ENCODE measurements around the gene TMPRSS7. TPM values are rescaled to one million over a fixed set of nuclear protein-coding genes. Genes with fewer than 3 reads are reported as not detected.

TMPRSS7 gene
- total RNA-seq, 2 donors from 2014 or later = not detected

DNA sequence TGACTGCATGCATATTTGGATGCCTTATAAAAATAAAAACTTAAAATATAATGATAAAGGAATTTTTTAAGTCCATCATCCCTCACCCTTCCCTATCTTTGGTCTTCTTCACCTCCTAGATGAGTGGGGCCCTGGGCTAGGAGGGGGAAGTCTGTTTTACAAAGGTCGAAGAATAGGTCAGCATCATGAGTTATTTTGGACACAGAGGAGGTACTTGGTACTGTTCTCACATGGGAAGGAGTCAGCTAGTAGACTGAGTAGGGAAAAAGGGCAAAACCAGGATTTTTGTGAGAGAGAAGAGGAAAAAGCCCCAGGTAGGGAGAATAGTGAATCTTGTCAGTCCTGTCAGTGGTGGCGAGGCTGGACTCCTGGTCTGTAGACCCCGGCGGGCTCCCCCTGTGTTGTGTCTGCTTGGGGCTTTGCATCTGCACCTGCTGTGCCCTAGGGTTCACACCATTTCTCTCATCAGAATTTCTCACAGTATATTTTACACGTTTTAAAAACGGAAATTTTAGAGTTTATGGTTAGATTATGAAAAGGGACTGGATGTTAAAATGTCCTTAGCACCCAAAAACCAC lies 81.4 kb downstream of the TMPRSS7 start:
- no peak overlapping the region for H3K27ac ChIP-seq
- DNase-seq (no peak), ATAC-seq (no peak)
- H3K36me3 ChIP-seq (replicated peaks in 1 of 2; ENCODE audit: insufficient read depth in 1 of 2, low read depth in 2 of 2) = peaks cover 0 to 4% of the 10 kb centered on the region in 2 donors
- TF ChIP-seq, protein P1, sequence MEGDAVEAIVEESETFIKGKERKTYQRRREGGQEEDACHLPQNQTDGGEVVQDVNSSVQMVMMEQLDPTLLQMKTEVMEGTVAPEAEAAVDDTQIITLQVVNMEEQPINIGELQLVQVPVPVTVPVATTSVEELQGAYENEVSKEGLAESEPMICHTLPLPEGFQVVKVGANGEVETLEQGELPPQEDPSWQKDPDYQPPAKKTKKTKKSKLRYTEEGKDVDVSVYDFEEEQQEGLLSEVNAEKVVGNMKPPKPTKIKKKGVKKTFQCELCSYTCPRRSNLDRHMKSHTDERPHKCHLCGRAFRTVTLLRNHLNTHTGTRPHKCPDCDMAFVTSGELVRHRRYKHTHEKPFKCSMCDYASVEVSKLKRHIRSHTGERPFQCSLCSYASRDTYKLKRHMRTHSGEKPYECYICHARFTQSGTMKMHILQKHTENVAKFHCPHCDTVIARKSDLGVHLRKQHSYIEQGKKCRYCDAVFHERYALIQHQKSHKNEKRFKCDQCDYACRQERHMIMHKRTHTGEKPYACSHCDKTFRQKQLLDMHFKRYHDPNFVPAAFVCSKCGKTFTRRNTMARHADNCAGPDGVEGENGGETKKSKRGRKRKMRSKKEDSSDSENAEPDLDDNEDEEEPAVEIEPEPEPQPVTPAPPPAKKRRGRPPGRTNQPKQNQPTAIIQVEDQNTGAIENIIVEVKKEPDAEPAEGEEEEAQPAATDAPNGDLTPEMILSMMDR (IDR thresholded peaks at IDR 0.05) = no peak
- no peak for TF ChIP-seq POLR2A (IDR thresholded peaks at IDR 0.05)
- H3K4me1 ChIP-seq = peaks cover under 1% of the 10 kb centered on the region
- no peak overlapping the region for H3K4me3 ChIP-seq
- intact Hi-C loops (cut with DNase I) = no loop called here
- WGBS, 2 donors = 83 to 86% methylated on average over 6 of the region's 6 CpGs
- no peaks in the 10 kb centered on the region for H3K27me3 ChIP-seq
- no peaks in the 10 kb centered on the region for H3K9me3 ChIP-seq

DNA sequence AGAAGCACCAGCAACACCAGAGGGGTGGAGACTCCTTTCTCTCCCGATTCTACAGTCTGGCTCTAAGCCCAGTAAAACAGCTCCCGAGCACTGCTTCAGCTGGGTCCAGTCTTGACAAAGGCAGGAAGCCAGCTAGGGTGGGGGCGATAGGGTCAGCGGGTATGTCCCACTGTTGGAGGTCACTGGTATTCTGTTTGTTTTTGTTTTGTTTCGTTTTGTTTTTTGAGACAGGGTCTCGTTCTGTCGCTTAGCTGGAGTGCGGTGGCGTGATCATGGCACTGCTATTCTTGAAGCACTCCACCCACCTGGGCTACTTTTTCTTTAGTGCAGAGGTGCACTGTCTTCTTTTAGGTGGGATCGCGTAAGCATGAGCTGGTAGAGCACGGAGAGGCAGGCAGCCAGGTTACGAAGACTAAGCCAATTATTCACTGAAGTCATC lies 82.2 kb downstream of the TMPRSS7 start:
- Histone ChIP-seq H3K27ac (no peak overlapping the region), H3K4me1 (peaks cover 9% of the 10 kb centered on the region), H3K9me3 (no peaks in the 10 kb centered on the region), H3K4me3 (no peak overlapping the region), H3K36me3 (replicated peaks in 1 of 2; ENCODE audit: insufficient read depth in 1 of 2, low read depth in 2 of 2) (peaks cover 0 to 4% of the 10 kb centered on the region in 2 donors), H3K27me3 (no peaks in the 10 kb centered on the region)
- intact Hi-C loops (cut with DNase I) = no loop called here
- no peak for DNase-seq
- ATAC-seq = no peak
- TF ChIP-seq, protein P1 (IDR thresholded peaks at IDR 0.05) = no peak
- no peak for TF ChIP-seq POLR2A (IDR thresholded peaks at IDR 0.05)
- 77 to 80% methylated on average over 13 of the region's 13 CpGs for WGBS, 2 donors

DNA sequence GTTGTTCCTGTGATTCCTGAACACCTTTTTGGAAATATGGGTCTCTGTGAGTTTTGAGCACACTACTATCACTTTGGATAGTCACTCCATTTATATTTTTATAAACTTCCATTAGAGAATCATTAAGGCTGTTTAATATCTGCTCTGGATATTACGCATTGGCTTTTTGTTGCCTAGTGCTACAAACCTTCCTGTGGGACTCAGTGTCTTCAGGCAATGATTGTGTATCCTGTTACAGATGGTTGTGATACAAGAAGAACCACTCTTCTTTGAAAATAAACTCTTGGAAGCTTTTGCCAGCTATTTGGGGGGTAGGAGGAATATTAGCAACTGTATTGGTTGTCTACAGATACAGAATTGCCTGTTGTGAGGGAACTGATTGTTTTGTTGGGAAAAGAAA lies 82.9 kb downstream of the TMPRSS7 start:
- H3K27me3 ChIP-seq = no peaks in the 10 kb centered on the region
- H3K9me3 ChIP-seq = no peaks in the 10 kb centered on the region
- no peak for DNase-seq
- intact Hi-C loops (cut with DNase I) = no loop called here
- H3K4me3 ChIP-seq = no peak overlapping the region
- no peak overlapping the region for H3K27ac ChIP-seq
- H3K4me1 ChIP-seq = peaks cover 14% of the 10 kb centered on the region
- 92 to 95% methylated on average over 1 of the region's 1 CpG for WGBS, 2 donors
- TF ChIP-seq POLR2A (IDR thresholded peaks at IDR 0.05) = no peak
- TF ChIP-seq, protein P1 (IDR thresholded peaks at IDR 0.05) = no peak
- H3K36me3 ChIP-seq (replicated peaks in 1 of 2; ENCODE audit: insufficient read depth in 1 of 2, low read depth in 2 of 2) = peaks cover 0 to 4% of the 10 kb centered on the region in 2 donors
- ATAC-seq = no peak

DNA sequence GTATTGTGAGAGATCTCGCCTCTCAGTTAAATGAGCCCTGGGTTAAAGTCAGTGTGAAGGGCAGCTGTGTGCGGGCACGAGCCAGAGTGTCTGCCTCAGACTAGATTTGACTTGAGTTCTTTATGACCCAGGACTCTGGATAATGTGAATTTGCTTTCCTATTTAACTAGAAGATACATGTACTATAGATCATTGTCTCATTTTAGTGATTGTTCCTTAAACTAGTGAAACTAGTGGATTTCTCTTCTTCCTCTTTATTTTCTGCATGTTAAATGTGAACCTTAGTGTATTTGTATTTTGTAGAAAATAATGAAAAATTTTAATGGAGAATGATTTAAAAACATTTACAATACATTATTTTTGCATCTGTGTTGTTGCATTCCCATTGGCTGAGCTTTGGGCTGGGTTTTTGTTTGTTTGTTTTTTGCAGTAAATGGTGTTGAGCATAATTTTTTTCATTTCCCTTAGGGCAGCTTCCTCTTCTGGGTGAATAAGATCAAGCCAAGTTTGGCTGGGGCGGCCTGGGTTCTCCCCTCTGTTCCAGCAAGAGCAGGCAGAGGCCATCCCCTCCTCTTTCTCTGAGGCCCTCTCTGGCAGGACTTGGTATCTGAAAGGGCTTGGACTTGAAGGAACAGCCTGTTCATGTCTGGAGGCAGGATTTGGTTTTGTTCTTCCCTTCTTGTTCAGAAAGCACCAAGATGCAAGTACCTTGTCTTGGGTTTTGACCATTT lies 83.5 kb downstream of the TMPRSS7 start:
- no peak overlapping the region for H3K4me3 ChIP-seq
- peaks cover 0 to 4% of the 10 kb centered on the region in 2 donors for H3K36me3 ChIP-seq (replicated peaks in 1 of 2; ENCODE audit: insufficient read depth in 1 of 2, low read depth in 2 of 2)
- peaks cover 14% of the 10 kb centered on the region for H3K4me1 ChIP-seq
- intact Hi-C loops (cut with DNase I) = no loop called here
- DNase-seq = peak in 1 of 4 donors; percentile 35
- no peak overlapping the region for H3K27ac ChIP-seq
- TF ChIP-seq, protein P1 (IDR thresholded peaks at IDR 0.05) = no peak
- no peak for TF ChIP-seq POLR2A (IDR thresholded peaks at IDR 0.05)
- WGBS, 2 donors = 84 to 100% methylated on average over 4 of the region's 4 CpGs
- ATAC-seq = no peak
- no peaks in the 10 kb centered on the region for H3K27me3 ChIP-seq
- H3K9me3 ChIP-seq = no peaks in the 10 kb centered on the region

All from body of pancreas (tissue), 4 donors.